HG03139 (cell line): ENCODE measurements around the gene DECR2.
"Not testable (repeated sequence)": the region's sequence is repeated elsewhere in the genome, so short reads cannot be mapped to it uniquely, and the experiment has no call there.

ENCODE experiments used
- ATAC-seq: cut with Tn5 transposase; IDR thresholded peaks from one replicate; pipeline ENCODE4 v1.9.1; 2021; ENCODE audit not compliant: unreplicated experiment

Gene DECR2

DNA sequence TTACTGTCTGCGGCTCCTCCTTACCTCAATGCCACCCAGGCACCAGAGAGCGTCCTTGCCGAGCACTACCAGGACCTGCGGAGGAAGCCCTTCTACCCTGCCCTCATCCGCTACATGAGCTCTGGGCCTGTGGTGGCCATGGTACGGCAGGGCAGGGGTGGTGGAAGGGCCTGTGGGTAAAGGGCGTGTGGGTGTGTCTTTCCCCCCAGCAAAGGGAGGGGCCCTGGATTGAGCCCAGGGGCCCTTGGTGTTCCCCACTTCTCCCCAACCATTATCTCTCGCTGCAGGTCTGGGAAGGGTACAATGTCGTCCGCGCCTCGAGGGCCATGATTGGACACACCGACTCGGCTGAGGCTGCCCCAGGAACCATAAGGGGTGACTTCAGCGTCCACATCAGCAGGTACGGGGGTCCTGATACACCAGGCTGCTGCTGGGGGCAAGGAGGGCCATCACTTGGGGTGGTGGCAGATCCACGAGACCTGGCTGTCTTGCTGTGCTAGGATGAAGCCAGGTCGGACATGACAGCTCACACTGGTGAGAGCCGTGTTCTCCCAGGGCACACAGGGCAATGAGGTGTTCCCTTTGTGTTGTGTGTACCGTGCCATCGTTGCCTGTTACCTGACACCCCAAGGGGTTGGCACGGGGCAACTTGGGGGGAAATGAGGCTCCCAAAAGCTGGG, 2.2 kb upstream of the DECR2 start:
- no peak for ATAC-seq

DNA sequence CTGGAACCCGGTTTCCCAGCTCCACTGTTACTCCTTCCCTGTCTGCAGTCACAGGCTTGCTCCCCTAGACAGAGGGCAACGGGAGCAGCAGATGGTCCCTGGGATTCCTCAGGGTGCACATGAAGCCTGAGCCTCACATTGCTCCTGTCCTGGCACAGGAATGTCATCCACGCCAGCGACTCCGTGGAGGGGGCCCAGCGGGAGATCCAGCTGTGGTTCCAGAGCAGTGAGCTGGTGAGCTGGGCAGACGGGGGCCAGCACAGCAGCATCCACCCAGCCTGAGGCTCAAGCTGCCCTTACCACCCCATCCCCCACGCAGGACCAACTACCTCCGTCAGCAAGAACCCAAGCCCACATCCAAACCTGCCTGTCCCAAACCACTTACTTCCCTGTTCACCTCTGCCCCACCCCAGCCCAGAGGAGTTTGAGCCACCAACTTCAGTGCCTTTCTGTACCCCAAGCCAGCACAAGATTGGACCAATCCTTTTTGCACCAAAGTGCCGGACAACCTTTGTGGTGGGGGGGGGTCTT, 1.6 kb upstream of the DECR2 start:
- ATAC-seq: no peak

- ATAC-seq: no peak
Measured at GRCh38 chr16:404971-405486, 3.3 kb downstream of the DECR2 start.

- ATAC-seq: no peak
Measured at GRCh38 chr16:405548-406506, 4.1 kb downstream of the DECR2 start.

GRCh38 chr16:407253-407652, 5.6 kb downstream of the DECR2 start:
- ATAC-seq: no peak

- no peak for ATAC-seq
Measured at GRCh38 chr16:410516-411178, 9.0 kb downstream of the DECR2 start.

DNA sequence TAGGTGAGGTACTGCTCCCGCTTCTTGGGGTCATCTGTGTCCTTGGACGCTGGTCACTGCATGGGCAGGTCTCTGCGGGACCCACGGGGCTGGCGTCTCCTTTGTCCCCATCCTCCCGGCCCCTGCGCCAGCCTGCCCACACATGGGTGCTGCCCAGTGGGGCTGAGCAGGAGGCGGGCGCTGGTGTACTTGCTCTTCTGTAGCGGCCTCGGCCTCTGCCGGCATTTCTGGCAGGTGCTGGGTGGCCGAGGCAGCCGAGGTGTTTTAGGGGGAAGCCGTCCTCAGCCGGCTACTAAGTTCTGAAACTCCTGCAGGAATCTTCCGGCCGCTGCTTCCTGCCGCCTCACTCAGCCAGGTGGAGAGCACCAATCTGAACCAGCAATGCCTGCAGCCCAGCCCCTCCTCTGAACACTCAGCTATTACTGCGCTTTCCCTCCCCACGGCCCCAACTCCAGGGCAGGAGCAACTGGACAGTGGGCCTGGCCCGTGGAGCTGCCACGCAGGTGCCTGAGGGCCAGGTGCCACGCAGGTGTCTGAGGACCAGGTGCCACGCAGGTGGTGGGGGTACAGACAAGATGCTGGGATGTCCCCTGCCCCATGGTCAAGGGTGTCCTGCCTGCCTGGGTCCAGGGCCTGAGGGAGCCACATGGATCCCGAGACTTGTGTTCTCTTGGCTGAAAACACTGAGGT, 10.0 kb downstream of the DECR2 start:
- ATAC-seq: no peak

DNA sequence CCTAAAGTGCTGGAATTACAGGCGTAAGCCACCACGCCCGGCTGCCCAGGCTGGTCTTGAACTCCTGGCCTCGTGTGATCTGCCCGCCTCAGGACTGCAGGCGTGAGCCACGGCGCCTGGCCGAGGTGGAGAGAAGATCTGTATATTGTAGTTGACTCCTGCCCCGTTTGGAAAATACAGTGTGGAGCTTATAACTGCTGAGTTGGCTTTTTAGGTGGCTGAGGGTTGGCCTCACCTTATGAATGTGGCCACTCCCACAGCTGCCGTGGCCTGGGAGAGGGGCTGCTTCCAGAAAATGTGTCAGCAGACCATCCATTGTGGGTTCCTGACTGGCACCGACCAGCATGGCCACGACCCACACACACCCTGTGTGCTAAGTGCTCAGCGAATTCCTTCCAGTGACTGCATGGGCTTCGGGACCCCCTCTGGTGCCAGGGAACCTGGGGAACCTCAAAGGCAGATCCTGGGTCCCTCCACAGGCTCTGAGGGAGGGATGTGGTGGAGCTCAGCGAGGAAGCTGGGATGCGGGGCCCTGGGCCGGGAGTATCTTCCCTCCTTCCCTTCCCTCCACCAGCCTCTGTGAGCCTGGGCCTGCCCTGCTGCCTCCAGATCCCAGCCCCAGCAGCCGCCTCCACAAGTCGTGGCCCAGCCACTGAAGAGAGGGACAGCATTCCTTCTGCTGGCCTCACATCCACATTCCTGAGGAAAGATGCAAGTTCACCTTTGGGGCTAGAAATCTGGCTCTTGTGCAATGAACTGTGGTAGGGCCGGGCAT, 12.9 kb downstream of the DECR2 start:
- ATAC-seq: no peak

GRCh38 chr16:415170-415498, 13.4 kb downstream of the DECR2 start:
- ATAC-seq: not testable (repeated sequence)

GRCh38 chr16:422179-422578, 20.5 kb downstream of the DECR2 start:
- not testable (repeated sequence) for ATAC-seq

- no peak for ATAC-seq
Measured at GRCh38 chr16:424033-424622, 22.4 kb downstream of the DECR2 start.

DNA sequence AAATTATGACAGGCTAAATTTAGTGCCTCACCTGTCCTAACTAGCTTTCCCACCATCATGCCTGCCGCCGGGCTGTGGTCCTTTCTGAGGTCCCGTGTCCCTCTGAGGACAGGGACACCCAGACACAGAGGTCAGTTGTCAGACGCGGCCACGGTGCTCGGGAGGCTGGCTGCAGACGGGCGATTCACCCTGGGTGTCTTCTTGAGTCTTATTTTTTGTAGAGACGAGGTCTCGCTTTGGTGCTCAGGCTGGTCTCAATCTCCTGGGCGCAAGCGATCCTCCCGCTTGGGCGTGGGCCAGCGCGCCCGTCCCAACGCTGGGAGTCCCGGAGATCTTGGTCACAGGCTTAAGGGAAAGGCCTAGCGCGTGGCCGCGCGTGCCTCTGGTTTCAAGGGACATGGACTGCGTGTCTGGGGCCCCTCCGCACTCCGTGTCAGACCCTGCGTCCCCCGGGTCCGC, 23.0 kb downstream of the DECR2 start:
- no peak for ATAC-seq

DNA sequence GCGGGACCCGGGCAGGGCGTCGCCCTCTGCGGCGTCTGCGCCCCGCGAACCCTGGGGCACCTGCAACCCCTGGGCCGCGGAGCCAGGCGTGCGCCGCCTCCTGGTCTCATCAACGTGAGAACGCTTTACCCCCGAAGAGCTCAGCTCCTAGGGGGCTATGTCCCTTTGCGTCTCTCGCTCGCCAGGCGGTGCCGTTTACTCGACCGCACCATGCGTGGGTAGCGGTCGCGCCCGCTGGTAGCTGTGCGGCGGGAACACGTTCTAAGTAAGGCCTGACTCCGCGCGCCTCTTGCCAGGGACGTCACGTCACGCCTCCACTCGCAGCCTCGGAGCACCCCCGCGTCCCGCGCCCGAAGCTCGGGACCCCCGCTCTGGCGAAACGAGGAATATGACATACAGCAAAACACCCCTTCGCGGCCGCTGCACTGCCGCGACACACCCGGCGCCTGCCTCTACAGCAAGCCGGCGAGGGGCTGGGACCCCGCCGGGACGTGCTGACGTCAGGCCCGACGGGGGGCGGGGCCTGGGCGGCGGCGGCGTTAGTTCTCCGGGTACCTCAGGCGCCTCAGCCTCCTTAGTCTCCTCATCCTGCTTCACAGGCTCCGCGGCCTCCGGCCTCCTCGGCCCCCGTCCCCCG, 23.5 kb downstream of the DECR2 start, which contains the start of gene RAB11FIP3:
Gene RAB11FIP3 (plus strand): TSS at position 568 of the 637 bp plus-strand sequence. CDS start 358 bp downstream, outside the sequence.
- ATAC-seq: peak; percentile 79

DNA sequence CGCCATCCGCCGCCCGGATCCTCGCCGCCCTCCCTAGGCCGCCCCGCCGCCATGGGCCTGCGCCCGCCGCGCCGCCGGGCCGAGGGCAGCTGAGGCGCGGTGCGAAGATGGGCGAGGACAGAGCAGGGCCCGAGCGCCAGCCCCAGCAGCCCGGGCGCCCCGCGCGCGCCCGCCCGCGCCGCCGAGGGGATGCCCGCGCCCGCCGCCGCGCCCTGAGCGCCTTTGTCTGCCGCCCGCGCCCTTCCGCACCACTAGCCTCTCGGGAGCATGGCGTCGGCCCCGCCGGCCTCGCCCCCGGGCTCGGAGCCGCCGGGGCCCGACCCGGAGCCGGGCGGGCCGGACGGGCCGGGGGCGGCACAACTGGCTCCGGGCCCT, 24.0 kb downstream of the DECR2 start:
- ATAC-seq: peak; percentile 26

GRCh38 chr16:426115-426905, 24.6 kb downstream of the DECR2 start:
- ATAC-seq: no peak

DNA sequence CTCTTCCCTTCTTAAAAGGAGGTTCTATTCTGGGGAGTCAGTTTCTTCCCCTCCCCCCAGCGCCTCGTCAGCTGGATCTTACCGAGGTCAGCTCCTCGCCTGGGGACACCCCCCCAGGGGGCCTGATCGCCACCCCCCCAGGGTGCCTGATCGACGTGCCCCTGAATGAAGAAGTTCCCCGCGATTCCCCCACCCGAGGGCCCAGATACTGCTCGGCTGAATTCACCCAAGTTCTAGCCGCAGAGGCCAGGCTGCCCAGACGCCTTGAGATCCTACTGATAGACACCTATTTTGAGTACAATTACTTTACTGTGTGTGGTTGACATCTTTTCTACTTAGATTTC, 25.2 kb downstream of the DECR2 start:
- no peak for ATAC-seq

DNA sequence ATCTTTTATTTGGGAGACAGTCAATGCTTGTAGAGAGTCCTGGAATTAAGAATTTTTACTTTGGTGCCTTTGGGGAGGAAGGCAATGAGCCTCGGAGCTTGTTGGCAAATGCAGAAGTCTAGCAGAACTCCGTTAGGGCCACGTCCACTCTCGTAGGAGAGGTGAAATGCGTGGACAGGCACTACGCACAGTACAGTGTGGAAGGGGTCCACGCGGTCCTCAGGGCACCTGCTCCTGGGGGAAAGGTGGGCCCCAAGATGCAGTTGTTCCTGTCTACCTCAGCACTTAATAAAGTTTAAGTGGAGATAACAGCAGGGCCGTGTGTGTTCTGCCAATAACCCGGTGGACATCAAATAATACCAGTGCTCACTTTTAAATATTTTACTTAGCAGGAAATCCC, 25.6 kb downstream of the DECR2 start:
- no peak for ATAC-seq

DNA sequence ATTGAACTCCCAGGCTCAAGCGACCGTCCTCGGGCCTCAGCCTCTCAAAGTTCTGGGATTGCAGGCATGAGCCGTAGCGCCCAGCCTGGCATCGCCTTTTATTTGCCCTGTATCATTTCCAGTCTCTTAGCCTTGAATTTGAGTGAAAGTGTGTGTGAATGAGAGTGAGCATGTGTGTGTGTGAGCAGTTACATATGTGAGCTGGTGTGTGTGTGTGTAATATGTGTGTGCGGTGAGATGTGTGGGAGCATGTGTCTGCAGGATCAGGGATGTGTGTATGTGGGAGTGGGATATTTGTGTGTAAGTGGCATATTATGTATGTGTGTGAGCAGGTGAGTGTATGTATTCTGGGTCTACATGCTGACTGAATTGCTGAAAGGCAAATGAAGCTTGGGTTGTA, 29.2 kb downstream of the DECR2 start:
- ATAC-seq: no peak
